ENCODE results near the gene G0S2. TPM values are rescaled to one million over a fixed set of nuclear protein-coding genes. Genes with fewer than 3 reads are reported as not detected.

The G0S2 gene
- total and polyA plus RNA-seq, 4 donors = 1.7 to 6.3 (median 6.1) TPM

- WGBS (ENCODE audit: insufficient coverage) = no CpG with 5 or more reads among the region's 1 CpG
- H3K9me3 ChIP-seq (ENCODE audit: control insufficient read depth, insufficient read depth, low read length) = no peaks in the 10 kb centered on the region
- H3K4me1 ChIP-seq (ENCODE audit: control insufficient read depth, insufficient read depth, low read length) = no peaks in the 10 kb centered on the region
- DNase-seq (ENCODE audit: low read depth in 4 of 6, low spot score in 6 of 6) = no peak
- no peak overlapping the region for H3K27ac ChIP-seq (ENCODE audit: low read depth, low read length)
- H3K27me3 ChIP-seq (ENCODE audit: control insufficient read depth, insufficient read depth, low read length) = no peaks in the 10 kb centered on the region
- no peaks in the 10 kb centered on the region for H3K36me3 ChIP-seq (ENCODE audit: control insufficient read depth, insufficient read depth, low read length)
- H3K4me3 ChIP-seq (ENCODE audit: low read depth, low read length) = no peak overlapping the region
These were observed 32.1 kb downstream of the G0S2 start for GRCh38 chr1:209707308-209707707.

GRCh38 chr1:209708297-209708696 is 33.1 kb downstream of the G0S2 start:
- Histone ChIP-seq H3K36me3 (ENCODE audit: control insufficient read depth, insufficient read depth, low read length) (no peaks in the 10 kb centered on the region), H3K9me3 (ENCODE audit: control insufficient read depth, insufficient read depth, low read length) (no peaks in the 10 kb centered on the region), H3K4me1 (ENCODE audit: control insufficient read depth, insufficient read depth, low read length) (no peaks in the 10 kb centered on the region), H3K27me3 (ENCODE audit: control insufficient read depth, insufficient read depth, low read length) (no peaks in the 10 kb centered on the region), H3K4me3 (ENCODE audit: low read depth, low read length) (no peak overlapping the region), H3K27ac (ENCODE audit: low read depth, low read length) (no peak overlapping the region)
- WGBS (ENCODE audit: insufficient coverage) = no CpG with 5 or more reads among the region's 4 CpGs
- peak in 5 of 6 donors; percentile 18 to 73 (median 38) for DNase-seq (ENCODE audit: low read depth in 4 of 6, low spot score in 6 of 6)

GRCh38 chr1:209710093-209710492 is 34.9 kb downstream of the G0S2 start:
- no peaks in the 10 kb centered on the region for H3K4me1 ChIP-seq (ENCODE audit: control insufficient read depth, insufficient read depth, low read length)
- H3K27ac ChIP-seq (ENCODE audit: low read depth, low read length) = no peak overlapping the region
- H3K4me3 ChIP-seq (ENCODE audit: low read depth, low read length) = no peak overlapping the region
- H3K9me3 ChIP-seq (ENCODE audit: control insufficient read depth, insufficient read depth, low read length) = no peaks in the 10 kb centered on the region
- no peaks in the 10 kb centered on the region for H3K36me3 ChIP-seq (ENCODE audit: control insufficient read depth, insufficient read depth, low read length)
- no CpG with 5 or more reads among the region's 2 CpGs for WGBS (ENCODE audit: insufficient coverage)
- H3K27me3 ChIP-seq (ENCODE audit: control insufficient read depth, insufficient read depth, low read length) = no peaks in the 10 kb centered on the region
- no peak for DNase-seq (ENCODE audit: low read depth in 4 of 6, low spot score in 6 of 6)

- H3K36me3 ChIP-seq (ENCODE audit: control insufficient read depth, insufficient read depth, low read length) = no peaks in the 10 kb centered on the region
- no peak overlapping the region for H3K27ac ChIP-seq (ENCODE audit: low read depth, low read length)
- no peak overlapping the region for H3K4me3 ChIP-seq (ENCODE audit: low read depth, low read length)
- no peaks in the 10 kb centered on the region for H3K27me3 ChIP-seq (ENCODE audit: control insufficient read depth, insufficient read depth, low read length)
- no peaks in the 10 kb centered on the region for H3K4me1 ChIP-seq (ENCODE audit: control insufficient read depth, insufficient read depth, low read length)
- no peaks in the 10 kb centered on the region for H3K9me3 ChIP-seq (ENCODE audit: control insufficient read depth, insufficient read depth, low read length)
- DNase-seq (ENCODE audit: low read depth in 4 of 6, low spot score in 6 of 6) = no peak
- WGBS (ENCODE audit: insufficient coverage) = no CpG with 5 or more reads among the region's 3 CpGs
These were observed 35.6 kb downstream of the G0S2 start for GRCh38 chr1:209710847-209711246.

GRCh38 chr1:209714338-209714737 is 39.1 kb downstream of the G0S2 start:
- Histone ChIP-seq H3K4me1 (ENCODE audit: control insufficient read depth, insufficient read depth, low read length) (no peaks in the 10 kb centered on the region), H3K27me3 (ENCODE audit: control insufficient read depth, insufficient read depth, low read length) (no peaks in the 10 kb centered on the region), H3K9me3 (ENCODE audit: control insufficient read depth, insufficient read depth, low read length) (no peaks in the 10 kb centered on the region), H3K4me3 (ENCODE audit: low read depth, low read length) (no peak overlapping the region), H3K27ac (ENCODE audit: low read depth, low read length) (no peak overlapping the region), H3K36me3 (ENCODE audit: control insufficient read depth, insufficient read depth, low read length) (no peaks in the 10 kb centered on the region)
- no CpG with 5 or more reads among the region's 2 CpGs for WGBS (ENCODE audit: insufficient coverage)
- no peak for DNase-seq (ENCODE audit: low read depth in 4 of 6, low spot score in 6 of 6)

- Histone ChIP-seq H3K27me3 (ENCODE audit: control insufficient read depth, insufficient read depth, low read length) (no peaks in the 10 kb centered on the region), H3K36me3 (ENCODE audit: control insufficient read depth, insufficient read depth, low read length) (no peaks in the 10 kb centered on the region), H3K4me1 (ENCODE audit: control insufficient read depth, insufficient read depth, low read length) (no peaks in the 10 kb centered on the region), H3K27ac (ENCODE audit: low read depth, low read length) (no peak overlapping the region), H3K9me3 (ENCODE audit: control insufficient read depth, insufficient read depth, low read length) (no peaks in the 10 kb centered on the region), H3K4me3 (ENCODE audit: low read depth, low read length) (no peak overlapping the region)
- DNase-seq (ENCODE audit: low read depth in 4 of 6, low spot score in 6 of 6) = no peak
These were observed 40.1 kb downstream of the G0S2 start for GRCh38 chr1:209715314-209715713.

GRCh38 chr1:209717818-209718217 is 42.6 kb downstream of the G0S2 start:
- Histone ChIP-seq H3K4me3 (ENCODE audit: low read depth, low read length) (no peak overlapping the region), H3K9me3 (ENCODE audit: control insufficient read depth, insufficient read depth, low read length) (no peaks in the 10 kb centered on the region), H3K27me3 (ENCODE audit: control insufficient read depth, insufficient read depth, low read length) (no peaks in the 10 kb centered on the region), H3K27ac (ENCODE audit: low read depth, low read length) (no peak overlapping the region), H3K36me3 (ENCODE audit: control insufficient read depth, insufficient read depth, low read length) (no peaks in the 10 kb centered on the region), H3K4me1 (ENCODE audit: control insufficient read depth, insufficient read depth, low read length) (no peaks in the 10 kb centered on the region)
- DNase-seq (ENCODE audit: low read depth in 4 of 6, low spot score in 6 of 6) = no peak
- 83% methylated on average over 1 of the region's 2 CpGs for WGBS (ENCODE audit: insufficient coverage)

GRCh38 chr1:209720326-209720725 is 45.1 kb downstream of the G0S2 start:
- H3K27ac ChIP-seq (ENCODE audit: low read depth, low read length) = no peak overlapping the region
- H3K9me3 ChIP-seq (ENCODE audit: control insufficient read depth, insufficient read depth, low read length) = no peaks in the 10 kb centered on the region
- no peaks in the 10 kb centered on the region for H3K4me1 ChIP-seq (ENCODE audit: control insufficient read depth, insufficient read depth, low read length)
- peak in 1 of 6 donors; percentile 11 for DNase-seq (ENCODE audit: low read depth in 4 of 6, low spot score in 6 of 6)
- no peaks in the 10 kb centered on the region for H3K27me3 ChIP-seq (ENCODE audit: control insufficient read depth, insufficient read depth, low read length)
- H3K4me3 ChIP-seq (ENCODE audit: low read depth, low read length) = no peak overlapping the region
- H3K36me3 ChIP-seq (ENCODE audit: control insufficient read depth, insufficient read depth, low read length) = no peaks in the 10 kb centered on the region
- 95% methylated on average over 4 of the region's 4 CpGs for WGBS (ENCODE audit: insufficient coverage)

GRCh38 chr1:209720826-209721225 is 45.6 kb downstream of the G0S2 start:
- H3K27me3 ChIP-seq (ENCODE audit: control insufficient read depth, insufficient read depth, low read length) = no peaks in the 10 kb centered on the region

GRCh38 chr1:209721323-209721722 is 46.1 kb downstream of the G0S2 start:
- 100% methylated on average over 1 of the region's 1 CpG for WGBS (ENCODE audit: insufficient coverage)
- no peaks in the 10 kb centered on the region for H3K9me3 ChIP-seq (ENCODE audit: control insufficient read depth, insufficient read depth, low read length)
- no peak overlapping the region for H3K4me3 ChIP-seq (ENCODE audit: low read depth, low read length)

More at GRCh38 chr1:209720826-209721225, 45.6 kb downstream of the G0S2 start:
- Histone ChIP-seq H3K4me1 (ENCODE audit: control insufficient read depth, insufficient read depth, low read length) (no peaks in the 10 kb centered on the region), H3K36me3 (ENCODE audit: control insufficient read depth, insufficient read depth, low read length) (no peaks in the 10 kb centered on the region), H3K27ac (ENCODE audit: low read depth, low read length) (no peak overlapping the region), H3K9me3 (ENCODE audit: control insufficient read depth, insufficient read depth, low read length) (no peaks in the 10 kb centered on the region), H3K4me3 (ENCODE audit: low read depth, low read length) (no peak overlapping the region)
- 80% methylated on average over 1 of the region's 2 CpGs for WGBS (ENCODE audit: insufficient coverage)
- no peak for DNase-seq (ENCODE audit: low read depth in 4 of 6, low spot score in 6 of 6)

More at GRCh38 chr1:209721323-209721722, 46.1 kb downstream of the G0S2 start:
- no peak for DNase-seq (ENCODE audit: low read depth in 4 of 6, low spot score in 6 of 6)
- H3K27me3 ChIP-seq (ENCODE audit: control insufficient read depth, insufficient read depth, low read length) = no peaks in the 10 kb centered on the region
- H3K4me1 ChIP-seq (ENCODE audit: control insufficient read depth, insufficient read depth, low read length) = no peaks in the 10 kb centered on the region
- H3K27ac ChIP-seq (ENCODE audit: low read depth, low read length) = no peak overlapping the region
- H3K36me3 ChIP-seq (ENCODE audit: control insufficient read depth, insufficient read depth, low read length) = no peaks in the 10 kb centered on the region

Measured in spinal cord (tissue), 10 donors.